ENCODE measurements around the gene NCEH1. TPM values are rescaled to one million over a fixed set of nuclear protein-coding genes. Genes with fewer than 3 reads are reported as not detected.
A peak's percentile ranks its signal among the peaks of the same experiment; 100 is the strongest.

Gene NCEH1
- total RNA-seq, 2 donors from 2014 or later, result 14.1 to 16.5 TPM

- Mint-ChIP-seq H3K4me3 (peak overlapping the region; percentile 96), H3K27ac (peak overlapping the region; percentile 91)
Measured at GRCh38 chr3:172711454-172711795, 558 bp upstream of the NCEH1 start.

GRCh38 chr3:172709774-172710663 lies 848 bp downstream of the NCEH1 start:
- Histone ChIP-seq H3K4me3 (ENCODE audit: low read length) (peak overlapping the region; percentile 98), H3K4me1 (ENCODE audit: control insufficient read depth, insufficient read depth, low read length) (no peaks in the 10 kb centered on the region), H3K27me3 (ENCODE audit: control insufficient read depth, insufficient read depth, low read length, poor library complexity, severe bottlenecking) (no peaks in the 10 kb centered on the region), H3K9ac (ENCODE audit: extremely low read depth, low read length, poor library complexity, severe bottlenecking) (peak overlapping the region; percentile 50), H3K9me3 (ENCODE audit: control insufficient read depth, low read length) (no peaks in the 10 kb centered on the region), H3K27ac (ENCODE audit: low read depth, low read length) (no peak overlapping the region), H3K36me3 (ENCODE audit: control insufficient read depth, insufficient read depth, low read length) (no peaks in the 10 kb centered on the region)
- peaks cover 2% of the 10 kb centered on the region for H3K36me3 Mint-ChIP-seq (ENCODE audit: low read depth)
- DNase-seq, result peak; percentile 79
- peak overlapping the region; percentile 91 for H3K27ac Mint-ChIP-seq
- 8 to 11% methylated on average over 13 to 17 of the region's 17 CpGs for WGBS, 2 experiments (ENCODE audit: insufficient coverage in 1 of 2, insufficient read length in 1 of 2)
- peaks cover 25% of the 10 kb centered on the region for H3K4me1 Mint-ChIP-seq
- H3K9me3 Mint-ChIP-seq, result no peaks in the 10 kb centered on the region
- TF ChIP-seq CTCF (conservative IDR thresholded peaks at IDR 0.05), result no peak
- peak overlapping the region; percentile 96 for H3K4me3 Mint-ChIP-seq
- peaks cover 2% of the 10 kb centered on the region for H3K27me3 Mint-ChIP-seq (ENCODE audit: insufficient read depth)

More at GRCh38 chr3:172711454-172711795, 558 bp upstream of the NCEH1 start:
- Histone ChIP-seq H3K4me3 (ENCODE audit: low read length) (peak overlapping the region; percentile 98), H3K9ac (ENCODE audit: extremely low read depth, low read length, poor library complexity, severe bottlenecking) (no peak overlapping the region), H3K27me3 (ENCODE audit: control insufficient read depth, insufficient read depth, low read length, poor library complexity, severe bottlenecking) (no peaks in the 10 kb centered on the region), H3K36me3 (ENCODE audit: control insufficient read depth, insufficient read depth, low read length) (no peaks in the 10 kb centered on the region), H3K27ac (ENCODE audit: low read depth, low read length) (no peak overlapping the region), H3K9me3 (ENCODE audit: control insufficient read depth, low read length) (no peaks in the 10 kb centered on the region), H3K4me1 (ENCODE audit: control insufficient read depth, insufficient read depth, low read length) (no peaks in the 10 kb centered on the region)
- Mint-ChIP-seq H3K36me3 (ENCODE audit: low read depth) (peaks cover 2% of the 10 kb centered on the region), H3K4me1 (peaks cover 25% of the 10 kb centered on the region), H3K9me3 (no peaks in the 10 kb centered on the region), H3K27me3 (ENCODE audit: insufficient read depth) (peaks cover 2% of the 10 kb centered on the region)
- no peak for TF ChIP-seq CTCF (conservative IDR thresholded peaks at IDR 0.05)
- DNase-seq, result no peak
- 44 to 77% methylated on average over 1 to 2 of the region's 2 CpGs for WGBS, 2 experiments (ENCODE audit: insufficient coverage in 1 of 2, insufficient read length in 1 of 2)

GRCh38 chr3:172708921-172709773 lies 1.7 kb downstream of the NCEH1 start:
- DNase-seq, result no peak
- H3K27me3 Mint-ChIP-seq (ENCODE audit: insufficient read depth), result peaks cover 2% of the 10 kb centered on the region
- Histone ChIP-seq H3K9ac (ENCODE audit: extremely low read depth, low read length, poor library complexity, severe bottlenecking) (peak overlapping the region; percentile 50), H3K27me3 (ENCODE audit: control insufficient read depth, insufficient read depth, low read length, poor library complexity, severe bottlenecking) (no peaks in the 10 kb centered on the region), H3K9me3 (ENCODE audit: control insufficient read depth, low read length) (no peaks in the 10 kb centered on the region), H3K4me1 (ENCODE audit: control insufficient read depth, insufficient read depth, low read length) (no peaks in the 10 kb centered on the region), H3K4me3 (ENCODE audit: low read length) (peak overlapping the region; percentile 98), H3K36me3 (ENCODE audit: control insufficient read depth, insufficient read depth, low read length) (no peaks in the 10 kb centered on the region), H3K27ac (ENCODE audit: low read depth, low read length) (no peak overlapping the region)
- no peaks in the 10 kb centered on the region for H3K9me3 Mint-ChIP-seq
- no peak for TF ChIP-seq CTCF (conservative IDR thresholded peaks at IDR 0.05)
- peak overlapping the region; percentile 96 for H3K4me3 Mint-ChIP-seq
- WGBS, 2 experiments (ENCODE audit: insufficient coverage in 1 of 2, insufficient read length in 1 of 2), result 90 to 94% methylated on average over 1 to 2 of the region's 2 CpGs
- H3K36me3 Mint-ChIP-seq (ENCODE audit: low read depth), result peaks cover 2% of the 10 kb centered on the region
- H3K27ac Mint-ChIP-seq, result no peak overlapping the region
- H3K4me1 Mint-ChIP-seq, result peaks cover 25% of the 10 kb centered on the region

Measured in endodermal cell (in vitro differentiated cells).